Mesodermal cell (in vitro differentiated cells): ENCODE data around the gene OR6B2.

Experiments used
- H3K27ac ChIP-seq: 2 replicates; pipeline ENCODE4 v1.7.0; 2013; ENCODE audit warnings: mild to moderate bottlenecking, low read depth, low read length, moderate library complexity; ENCODE audit not compliant: severe bottlenecking
- H3K36me3 ChIP-seq: 2 replicates; pipeline ENCODE4 v1.7.1; 2013; ENCODE audit warnings: mild to moderate bottlenecking, low read length, moderate library complexity; ENCODE audit not compliant: control insufficient read depth, insufficient read depth
- H3K4me1 ChIP-seq: one replicate; pipeline ENCODE4 v1.7.1; 2013; ENCODE audit warnings: mild to moderate bottlenecking, low read length; ENCODE audit not compliant: insufficient read depth, control insufficient read depth, poor library complexity, severe bottlenecking
- H3K4me3 ChIP-seq: 2 replicates; pipeline ENCODE4 v1.7.0; 2013; ENCODE audit warnings: low read length, control low read depth, mild to moderate bottlenecking; ENCODE audit not compliant: insufficient read depth, poor library complexity, severe bottlenecking; ENCODE audit errors: extremely low read depth
- H3K9me3 ChIP-seq: 2 replicates; pipeline ENCODE4 v1.7.1; 2013; ENCODE audit warnings: mild to moderate bottlenecking, low read length, moderate library complexity; ENCODE audit not compliant: control insufficient read depth
- WGBS, 2 experiments: methylation state at CpG; one replicate each; pipeline ENCODE4 v1.1.5; 2013; ENCODE audit warnings: missing lambda C conversion rate in 2 of 2; ENCODE audit not compliant: insufficient coverage in 2 of 2; 5-methylcytosine and 5-hydroxymethylcytosine counted together

OR6B2 gene

GRCh38 chr2:240002983-240003382, 27.2 kb downstream of the OR6B2 start:
- 69 to 80% methylated on average over 1 to 3 of the region's 7 CpGs for WGBS, 2 experiments
- Histone ChIP-seq H3K9me3 (no peaks in the 10 kb centered on the region), H3K27ac (no peak overlapping the region), H3K36me3 (peaks cover 96% of the 10 kb centered on the region), H3K4me1 (no peaks in the 10 kb centered on the region), H3K4me3 (no peak overlapping the region)

- Histone ChIP-seq H3K4me1 (no peaks in the 10 kb centered on the region), H3K9me3 (no peaks in the 10 kb centered on the region), H3K27ac (no peak overlapping the region), H3K4me3 (no peak overlapping the region), H3K36me3 (peaks cover 84% of the 10 kb centered on the region)
- WGBS, 2 experiments = 91 to 98% methylated on average over 9 to 10 of the region's 11 CpGs
Observed at GRCh38 chr2:240000671-240001070, 29.6 kb downstream of the OR6B2 start.

- 78 to 92% methylated on average over 5 to 7 of the region's 9 CpGs for WGBS, 2 experiments
- peaks cover 78% of the 10 kb centered on the region for H3K36me3 ChIP-seq
- H3K4me3 ChIP-seq = no peak overlapping the region
- no peaks in the 10 kb centered on the region for H3K4me1 ChIP-seq
- H3K9me3 ChIP-seq = no peaks in the 10 kb centered on the region
- H3K27ac ChIP-seq = no peak overlapping the region
Observed at GRCh38 chr2:239997686-239998409, 32.4 kb downstream of the OR6B2 start.

- peaks cover 62% of the 10 kb centered on the region for H3K36me3 ChIP-seq
- H3K4me1 ChIP-seq = no peaks in the 10 kb centered on the region
- no peak overlapping the region for H3K27ac ChIP-seq
- H3K9me3 ChIP-seq = no peaks in the 10 kb centered on the region
- 88 to 93% methylated on average over 5 to 6 of the region's 6 CpGs for WGBS, 2 experiments
- H3K4me3 ChIP-seq = no peak overlapping the region
Observed at GRCh38 chr2:239994086-239994485, 36.1 kb downstream of the OR6B2 start.

- Histone ChIP-seq H3K27ac (no peak overlapping the region), H3K4me1 (no peaks in the 10 kb centered on the region), H3K9me3 (no peaks in the 10 kb centered on the region), H3K4me3 (no peak overlapping the region), H3K36me3 (peaks cover 62% of the 10 kb centered on the region)
- 88 to 100% methylated on average over 1 to 2 of the region's 2 CpGs for WGBS, 2 experiments
Observed at GRCh38 chr2:239993291-239993690, 36.9 kb downstream of the OR6B2 start.

- H3K9me3 ChIP-seq = no peaks in the 10 kb centered on the region
- peaks cover 66% of the 10 kb centered on the region for H3K36me3 ChIP-seq
- 40 to 43% methylated on average over 1 to 2 of the region's 3 CpGs for WGBS, 2 experiments
- no peaks in the 10 kb centered on the region for H3K4me1 ChIP-seq
- no peak overlapping the region for H3K27ac ChIP-seq
- H3K4me3 ChIP-seq = no peak overlapping the region
Observed at GRCh38 chr2:239991689-239992314, 38.4 kb downstream of the OR6B2 start.

- Histone ChIP-seq H3K27ac (no peak overlapping the region), H3K4me3 (no peak overlapping the region), H3K9me3 (peaks cover 4% of the 10 kb centered on the region), H3K4me1 (no peaks in the 10 kb centered on the region), H3K36me3 (peaks cover 73% of the 10 kb centered on the region)
- WGBS, 2 experiments = 93 to 98% methylated on average over 11 to 12 of the region's 14 CpGs
Observed at GRCh38 chr2:239990966-239991365, 39.3 kb downstream of the OR6B2 start.

GRCh38 chr2:239985356-239985755, 44.9 kb downstream of the OR6B2 start:
- Histone ChIP-seq H3K4me1 (no peaks in the 10 kb centered on the region), H3K9me3 (peaks cover 6% of the 10 kb centered on the region), H3K4me3 (no peak overlapping the region), H3K27ac (no peak overlapping the region), H3K36me3 (peaks cover 81% of the 10 kb centered on the region)
- 95 to 97% methylated on average over 3 to 4 of the region's 5 CpGs for WGBS, 2 experiments

GRCh38 chr2:239984421-239985194, 45.6 kb downstream of the OR6B2 start:
- peaks cover 75% of the 10 kb centered on the region for H3K36me3 ChIP-seq
- H3K4me3 ChIP-seq = no peak overlapping the region
- WGBS, 2 experiments = 96 to 99% methylated on average over 13 to 14 of the region's 16 CpGs
- peaks cover 6% of the 10 kb centered on the region for H3K9me3 ChIP-seq
- no peak overlapping the region for H3K27ac ChIP-seq
- no peaks in the 10 kb centered on the region for H3K4me1 ChIP-seq

GRCh38 chr2:239983004-239983778, 47.0 kb downstream of the OR6B2 start:
- Histone ChIP-seq H3K4me1 (no peaks in the 10 kb centered on the region), H3K4me3 (no peak overlapping the region)
- WGBS, 2 experiments = 60 to 65% methylated on average over 4 to 6 of the region's 9 CpGs

More at GRCh38 chr2:239983004-239983778, 47.0 kb downstream of the OR6B2 start:
- Histone ChIP-seq H3K9me3 (peaks cover 6% of the 10 kb centered on the region), H3K36me3 (peaks cover 64% of the 10 kb centered on the region), H3K27ac (no peak overlapping the region)
